WTC11 (cell line): ENCODE measurements around the gene RBMS1. TPM values are rescaled to one million over a fixed set of nuclear protein-coding genes. Genes with fewer than 3 reads are reported as not detected.

ENCODE experiments used
- ATAC-seq: fragments of 200-7000 bp; cut with Tn5 transposase; 2 replicates; pipeline ENCODE4 v1.10.0; 2021; ENCODE audit warnings: mild to moderate bottlenecking, moderate library complexity
- CTCF ChIA-PET: fragments of 300-600 bp; sonication (Branson Sonifier 250); formaldehyde crosslinking; loops from one replicate; lab custom pipeline; 2021; ENCODE audit warnings: antibody characterized with exemption; lab: Charles Lee
- POLR2A ChIA-PET: fragments of 350-600 bp; sonication (Branson Sonifier 250); formaldehyde crosslinking; loops from one replicate; lab custom pipeline; 2021; ENCODE audit warnings: antibody characterized with exemption; lab: Charles Lee
- DNase-seq: peaks from one replicate; pipeline ENCODE4 v3.0.0; 2021; ENCODE audit warnings: low spot score
- H3K27ac Mint-ChIP-seq: 2 replicates; pipeline ENCODE4 v1.8.0; 2021; ENCODE audit warnings: mixed read lengths
- H3K27me3 Mint-ChIP-seq: 2 replicates; pipeline ENCODE4 v1.8.0; 2021; ENCODE audit warnings: low read depth, mild to moderate bottlenecking, moderate library complexity, mixed read lengths
- H3K36me3 Mint-ChIP-seq: 2 replicates; pipeline ENCODE4 v1.8.0; 2021; ENCODE audit warnings: mixed read lengths
- H3K4me1 Mint-ChIP-seq: 2 replicates; pipeline ENCODE4 v1.8.0; 2022; ENCODE audit warnings: mixed read lengths
- H3K4me3 Mint-ChIP-seq: 2 replicates; pipeline ENCODE4 v1.8.0; 2021; ENCODE audit warnings: mild to moderate bottlenecking, moderate library complexity, mixed read lengths
- H3K9me3 Mint-ChIP-seq: 2 replicates; pipeline ENCODE4 v1.8.0; 2021; ENCODE audit warnings: mixed read lengths
- AR ChIP-seq: fragments of 250-450 bp; sonication (Bioruptor Pico); IDR thresholded peaks from 2 replicates; pipeline ENCODE4 v1.9.0; 2021; ENCODE audit warnings: mild to moderate bottlenecking
- ATF2 ChIP-seq: sonication (generic); formaldehyde crosslinking; IDR thresholded peaks from 2 replicates; pipeline ENCODE4 v1.8.1; 2022; ENCODE audit warnings: low read depth, missing genetic modification reagents, borderline replicate concordance
- CBFB ChIP-seq: sonication (generic); formaldehyde crosslinking; IDR thresholded peaks from 2 replicates; pipeline ENCODE4 v1.8.1; 2022; ENCODE audit warnings: mild to moderate bottlenecking, low read depth, missing genetic modification reagents
- CDX4 ChIP-seq: fragments of 250-450 bp; sonication (Bioruptor Pico); IDR thresholded peaks from 2 replicates; pipeline ENCODE4 v1.9.0; 2021; ENCODE audit warnings: moderate library complexity, mild to moderate bottlenecking, inconsistent platforms, borderline replicate concordance
- CTCF ChIP-seq: fragments of 200-600 bp; IDR thresholded peaks from 2 replicates; pipeline ENCODE4 v1.8.0; 2022; ENCODE audit warnings: antibody characterized with exemption
- E2F4 ChIP-seq: sonication (generic); formaldehyde crosslinking; IDR thresholded peaks from 2 replicates; pipeline ENCODE4 v1.8.1; 2022; ENCODE audit warnings: low read depth, mild to moderate bottlenecking, moderate library complexity, missing genetic modification reagents, borderline replicate concordance
- ESRRA ChIP-seq: sonication (generic); formaldehyde crosslinking; IDR thresholded peaks from 2 replicates; pipeline ENCODE4 v1.8.1; 2022; ENCODE audit warnings: mild to moderate bottlenecking, missing genetic modification reagents, borderline replicate concordance
- HMGA2 ChIP-seq: fragments of 250-450 bp; sonication (Bioruptor Pico); IDR thresholded peaks from 2 replicates; pipeline ENCODE4 v1.4.0; 2021; ENCODE audit warnings: mild to moderate bottlenecking, moderate library complexity
- NFATC4 ChIP-seq: fragments of 250-450 bp; sonication (Bioruptor Pico); IDR thresholded peaks from 2 replicates; pipeline ENCODE4 v1.9.0; 2021; ENCODE audit warnings: mild to moderate bottlenecking
- PREB ChIP-seq: sonication (generic); formaldehyde crosslinking; IDR thresholded peaks from 2 replicates; pipeline ENCODE4 v1.8.1; 2022; ENCODE audit warnings: mild to moderate bottlenecking, missing genetic modification reagents, moderate library complexity, borderline replicate concordance
- SMAD3 ChIP-seq: sonication (generic); formaldehyde crosslinking; IDR thresholded peaks from 2 replicates; pipeline ENCODE4 v1.8.0; 2022; ENCODE audit warnings: missing genetic modification reagents, mild to moderate bottlenecking, borderline replicate concordance
- SOX15 ChIP-seq: fragments of 250-450 bp; sonication (Bioruptor Pico); IDR thresholded peaks from 2 replicates; pipeline ENCODE4 v1.9.0; 2021; ENCODE audit warnings: mild to moderate bottlenecking
- SP1 ChIP-seq: sonication (generic); formaldehyde crosslinking; conservative IDR thresholded peaks from 2 replicates; pipeline ENCODE4 v1.8.1; 2022; ENCODE audit warnings: missing genetic modification reagents
- ZNF232 ChIP-seq: sonication (generic); formaldehyde crosslinking; IDR thresholded peaks from 2 replicates; pipeline ENCODE4 v1.8.0; 2022; ENCODE audit warnings: mild to moderate bottlenecking, missing genetic modification reagents
- ZNF263 ChIP-seq: sonication (generic); formaldehyde crosslinking; IDR thresholded peaks from 2 replicates; pipeline ENCODE4 v1.8.1; 2022; ENCODE audit warnings: low read depth, mild to moderate bottlenecking, moderate library complexity, missing genetic modification reagents
- total RNA-seq: library from RNA; stranded (reverse); gene quantifications from 3 replicates; pipeline ENCODE4 v1.2.3, GENCODE V29; 2021
- TF ChIP-seq, protein P1 (sequence below): fragments of 250-450 bp; sonication (Bioruptor Pico); IDR thresholded peaks from 2 replicates; pipeline ENCODE4 v1.9.0; 2021; ENCODE audit warnings: mild to moderate bottlenecking
- TF ChIP-seq, protein P2 (sequence below): sonication (generic); formaldehyde crosslinking; IDR thresholded peaks from 2 replicates; pipeline ENCODE4 v1.8.1; 2023; ENCODE audit warnings: mild to moderate bottlenecking, missing genetic modification reagents, borderline replicate concordance
- TF ChIP-seq, protein P3 (sequence below): fragments of 250-450 bp; sonication (Bioruptor Pico); IDR thresholded peaks from 2 replicates; pipeline ENCODE4 v2.1.2; 2022; ENCODE audit warnings: mild to moderate bottlenecking, moderate library complexity

The RBMS1 gene
- total RNA-seq, 1 experiment from 2014 or later: 56.3 TPM

GRCh38 chr2:160376576-160376975 lies 117.0 kb downstream of the RBMS1 start (continued):
- TF ChIP-seq, protein P1, sequence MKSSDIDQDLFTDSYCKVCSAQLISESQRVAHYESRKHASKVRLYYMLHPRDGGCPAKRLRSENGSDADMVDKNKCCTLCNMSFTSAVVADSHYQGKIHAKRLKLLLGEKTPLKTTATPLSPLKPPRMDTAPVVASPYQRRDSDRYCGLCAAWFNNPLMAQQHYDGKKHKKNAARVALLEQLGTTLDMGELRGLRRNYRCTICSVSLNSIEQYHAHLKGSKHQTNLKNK (CRISPR knock-in tag): no peak
- TF ChIP-seq SMAD3 (CRISPR knock-in tag): no peak
- no peak for TF ChIP-seq ESRRA (CRISPR knock-in tag)
- TF ChIP-seq, protein P2, sequence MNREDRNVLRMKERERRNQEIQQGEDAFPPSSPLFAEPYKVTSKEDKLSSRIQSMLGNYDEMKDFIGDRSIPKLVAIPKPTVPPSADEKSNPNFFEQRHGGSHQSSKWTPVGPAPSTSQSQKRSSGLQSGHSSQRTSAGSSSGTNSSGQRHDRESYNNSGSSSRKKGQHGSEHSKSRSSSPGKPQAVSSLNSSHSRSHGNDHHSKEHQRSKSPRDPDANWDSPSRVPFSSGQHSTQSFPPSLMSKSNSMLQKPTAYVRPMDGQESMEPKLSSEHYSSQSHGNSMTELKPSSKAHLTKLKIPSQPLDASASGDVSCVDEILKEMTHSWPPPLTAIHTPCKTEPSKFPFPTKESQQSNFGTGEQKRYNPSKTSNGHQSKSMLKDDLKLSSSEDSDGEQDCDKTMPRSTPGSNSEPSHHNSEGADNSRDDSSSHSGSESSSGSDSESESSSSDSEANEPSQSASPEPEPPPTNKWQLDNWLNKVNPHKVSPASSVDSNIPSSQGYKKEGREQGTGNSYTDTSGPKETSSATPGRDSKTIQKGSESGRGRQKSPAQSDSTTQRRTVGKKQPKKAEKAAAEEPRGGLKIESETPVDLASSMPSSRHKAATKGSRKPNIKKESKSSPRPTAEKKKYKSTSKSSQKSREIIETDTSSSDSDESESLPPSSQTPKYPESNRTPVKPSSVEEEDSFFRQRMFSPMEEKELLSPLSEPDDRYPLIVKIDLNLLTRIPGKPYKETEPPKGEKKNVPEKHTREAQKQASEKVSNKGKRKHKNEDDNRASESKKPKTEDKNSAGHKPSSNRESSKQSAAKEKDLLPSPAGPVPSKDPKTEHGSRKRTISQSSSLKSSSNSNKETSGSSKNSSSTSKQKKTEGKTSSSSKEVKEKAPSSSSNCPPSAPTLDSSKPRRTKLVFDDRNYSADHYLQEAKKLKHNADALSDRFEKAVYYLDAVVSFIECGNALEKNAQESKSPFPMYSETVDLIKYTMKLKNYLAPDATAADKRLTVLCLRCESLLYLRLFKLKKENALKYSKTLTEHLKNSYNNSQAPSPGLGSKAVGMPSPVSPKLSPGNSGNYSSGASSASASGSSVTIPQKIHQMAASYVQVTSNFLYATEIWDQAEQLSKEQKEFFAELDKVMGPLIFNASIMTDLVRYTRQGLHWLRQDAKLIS: no peak
- TF ChIP-seq NFATC4 (CRISPR knock-in tag): no peak
- TF ChIP-seq PREB (CRISPR knock-in tag): no peak
- no peak for TF ChIP-seq HMGA2 (CRISPR knock-in tag)
- TF ChIP-seq SOX15 (CRISPR knock-in tag): no peak
- no peak for TF ChIP-seq CTCF
- TF ChIP-seq CBFB (CRISPR knock-in tag): no peak
- TF ChIP-seq AR (CRISPR knock-in tag): no peak

DNA sequence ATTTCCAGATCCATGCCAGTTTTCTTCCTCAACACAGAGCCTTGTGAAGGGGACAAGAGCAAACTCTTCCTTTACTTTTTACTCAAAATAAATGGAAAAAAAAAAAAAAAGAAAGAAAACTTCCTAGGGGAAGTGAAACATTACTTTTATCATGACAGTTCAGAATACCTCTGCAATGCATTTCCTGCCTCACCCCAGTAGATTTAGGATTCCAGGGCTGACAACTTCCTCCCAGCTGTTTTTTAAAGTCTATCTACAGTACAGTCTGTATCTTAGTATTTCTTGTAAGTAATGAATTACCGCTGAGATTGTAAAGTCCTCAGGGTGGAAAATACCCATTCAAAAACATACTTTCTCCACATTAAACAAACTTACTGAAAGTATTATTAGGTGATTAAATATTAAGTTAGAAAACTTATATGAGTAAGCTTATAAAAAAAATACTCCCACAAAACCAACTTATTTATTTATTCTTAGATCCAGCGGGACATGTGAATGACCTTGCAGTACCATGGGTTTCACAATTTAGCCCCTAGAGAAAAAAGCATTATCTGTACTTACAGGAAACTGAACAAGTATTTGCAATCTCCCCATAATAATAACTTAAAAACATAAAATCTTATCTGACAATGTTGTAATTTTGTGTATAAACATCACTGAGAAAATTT lies 117.7 kb downstream of the RBMS1 start:
- no peaks in the 10 kb centered on the region for H3K9me3 Mint-ChIP-seq
- CTCF ChIA-PET: interaction anchor here (0.9 to 1.2 kb wide), 2 partner anchors 12 to 53 kb away, joined by 3 to 4 read pairs; no protein-coding TSS in a partner anchor
- H3K36me3 Mint-ChIP-seq: no peaks in the 10 kb centered on the region
- peaks cover 92% of the 10 kb centered on the region for H3K4me1 Mint-ChIP-seq
- POLR2A ChIA-PET: interaction anchor here (0.7 kb wide), 1 partner anchor 71 kb away, joined by 5 read pairs; no protein-coding TSS in a partner anchor
- H3K27me3 Mint-ChIP-seq: no peaks in the 10 kb centered on the region
- H3K27ac Mint-ChIP-seq: peak overlapping the region; percentile 78
- no peak overlapping the region for H3K4me3 Mint-ChIP-seq
- DNase-seq (no peak), ATAC-seq (no peak)
- TF ChIP-seq ZNF263 (CRISPR knock-in tag) (no peak), NFATC4 (CRISPR knock-in tag) (no peak), ATF2 (no peak), CDX4 (CRISPR knock-in tag) (no peak), ZNF232 (CRISPR knock-in tag) (no peak), SP1 (no peak), E2F4 (CRISPR knock-in tag) (no peak)
- TF ChIP-seq, protein P3, sequence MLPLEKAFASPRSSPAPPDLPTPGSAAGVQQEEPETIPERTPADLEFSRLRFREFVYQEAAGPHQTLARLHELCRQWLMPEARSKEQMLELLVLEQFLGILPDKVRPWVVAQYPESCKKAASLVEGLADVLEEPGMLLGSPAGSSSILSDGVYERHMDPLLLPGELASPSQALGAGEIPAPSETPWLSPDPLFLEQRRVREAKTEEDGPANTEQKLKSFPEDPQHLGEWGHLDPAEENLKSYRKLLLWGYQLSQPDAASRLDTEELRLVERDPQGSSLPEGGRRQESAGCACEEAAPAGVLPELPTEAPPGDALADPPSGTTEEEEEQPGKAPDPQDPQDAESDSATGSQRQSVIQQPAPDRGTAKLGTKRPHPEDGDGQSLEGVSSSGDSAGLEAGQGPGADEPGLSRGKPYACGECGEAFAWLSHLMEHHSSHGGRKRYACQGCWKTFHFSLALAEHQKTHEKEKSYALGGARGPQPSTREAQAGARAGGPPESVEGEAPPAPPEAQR: no peak
